Measurements from ENCODE around the gene YY1AP1.

GRCh38 chr1:155717041-155717440 is 28.5 kb upstream of the YY1AP1 start:
- TF ChIP-seq CTCF (IDR thresholded peaks at IDR 0.05) (no peak), POLR2A (IDR thresholded peaks at IDR 0.05) (no peak)
